ENCODE measurements around the gene B3GLCT.

GRCh38 chr13:31198519-31198918 is 1.3 kb upstream of the B3GLCT start:
- TF ChIP-seq CTCF (IDR thresholded peaks at IDR 0.05) (no peak), POLR2A (IDR thresholded peaks at IDR 0.05) (no peak)

Data from esophagus squamous epithelium (tissue), 4 donors.